GM12872 (cell line): ENCODE data around the gene CDK5RAP2.

Experiments
- TF ChIP-seq, protein P1 (sequence below): IDR thresholded peaks from 3 replicates; pipeline ENCODE4 v1.5.1; 2011; ENCODE audit warnings: low read depth, mild to moderate bottlenecking, low read length, moderate library complexity; ENCODE audit not compliant: insufficient read depth

Gene CDK5RAP2

DNA sequence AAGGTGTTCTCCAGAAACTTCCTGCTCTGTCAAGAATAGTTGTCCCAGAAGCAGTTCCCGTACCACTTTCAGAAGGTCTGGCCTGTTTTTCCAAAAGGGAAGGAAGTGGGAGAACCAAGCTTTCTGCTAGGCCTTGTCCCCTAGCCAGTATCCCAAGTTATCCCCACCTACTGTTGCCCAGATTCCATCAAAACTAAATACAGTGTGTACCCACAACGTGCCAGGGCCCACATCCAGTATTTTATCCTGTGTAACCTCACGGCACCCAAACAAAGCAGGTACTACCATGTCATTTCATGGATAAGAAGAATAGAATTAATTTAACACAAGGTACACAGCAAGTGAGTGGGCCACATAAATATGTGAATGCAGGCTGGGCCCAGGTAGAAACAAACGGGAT is 126.2 kb downstream of the CDK5RAP2 start:
- TF ChIP-seq, protein P1, sequence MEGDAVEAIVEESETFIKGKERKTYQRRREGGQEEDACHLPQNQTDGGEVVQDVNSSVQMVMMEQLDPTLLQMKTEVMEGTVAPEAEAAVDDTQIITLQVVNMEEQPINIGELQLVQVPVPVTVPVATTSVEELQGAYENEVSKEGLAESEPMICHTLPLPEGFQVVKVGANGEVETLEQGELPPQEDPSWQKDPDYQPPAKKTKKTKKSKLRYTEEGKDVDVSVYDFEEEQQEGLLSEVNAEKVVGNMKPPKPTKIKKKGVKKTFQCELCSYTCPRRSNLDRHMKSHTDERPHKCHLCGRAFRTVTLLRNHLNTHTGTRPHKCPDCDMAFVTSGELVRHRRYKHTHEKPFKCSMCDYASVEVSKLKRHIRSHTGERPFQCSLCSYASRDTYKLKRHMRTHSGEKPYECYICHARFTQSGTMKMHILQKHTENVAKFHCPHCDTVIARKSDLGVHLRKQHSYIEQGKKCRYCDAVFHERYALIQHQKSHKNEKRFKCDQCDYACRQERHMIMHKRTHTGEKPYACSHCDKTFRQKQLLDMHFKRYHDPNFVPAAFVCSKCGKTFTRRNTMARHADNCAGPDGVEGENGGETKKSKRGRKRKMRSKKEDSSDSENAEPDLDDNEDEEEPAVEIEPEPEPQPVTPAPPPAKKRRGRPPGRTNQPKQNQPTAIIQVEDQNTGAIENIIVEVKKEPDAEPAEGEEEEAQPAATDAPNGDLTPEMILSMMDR = no peak

- TF ChIP-seq, protein P1 = no peak
Observed at GRCh38 chr9:120452631-120453030, 127.3 kb downstream of the CDK5RAP2 start.

- TF ChIP-seq, protein P1 = no peak
Observed at GRCh38 chr9:120450916-120451315, 129.1 kb downstream of the CDK5RAP2 start.

GRCh38 chr9:120449566-120449965 is 130.4 kb downstream of the CDK5RAP2 start:
- TF ChIP-seq, protein P1 = no peak

GRCh38 chr9:120447959-120448500 is 131.9 kb downstream of the CDK5RAP2 start:
- TF ChIP-seq, protein P1 = no peak

GRCh38 chr9:120446671-120447070 is 133.3 kb downstream of the CDK5RAP2 start:
- TF ChIP-seq, protein P1 = no peak

DNA sequence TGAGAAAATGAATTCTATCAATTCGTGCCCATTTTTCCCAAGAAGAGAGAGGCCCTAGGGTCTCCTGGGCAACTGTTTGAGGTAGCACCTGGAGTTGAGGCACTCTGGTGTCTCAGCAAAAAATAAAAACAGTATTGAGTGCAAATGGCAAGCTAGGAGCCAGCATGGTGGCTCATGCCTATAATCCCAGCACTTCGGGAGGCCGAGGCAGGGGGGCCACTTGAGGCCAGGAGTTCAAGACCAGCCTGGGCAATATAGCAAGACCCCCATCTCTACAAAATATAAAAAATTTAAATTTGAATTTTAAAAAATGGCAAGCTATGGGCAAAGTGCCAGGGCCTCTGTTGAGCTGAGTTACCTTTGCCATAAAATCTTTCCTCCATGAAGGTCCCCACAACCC is 136.0 kb downstream of the CDK5RAP2 start:
- TF ChIP-seq, protein P1 = no peak
